Stimulated activated CD8-positive, alpha-beta memory T cell treated with anti-CD3 and anti-CD28 coated beads, Interleukin-15, amount 100 ng/mL, for 48 hours (primary cell): ENCODE data around the gene GPRC5A.
A peak's percentile ranks its signal among the peaks of the same experiment; 100 is the strongest.

Source experiments
- DNase-seq, 2 donors: peaks; one replicate each; pipeline ENCODE4 v3.0.0-alpha.2; 2020; ENCODE audit warnings: low read depth in 2 of 2

The GPRC5A gene

DNA sequence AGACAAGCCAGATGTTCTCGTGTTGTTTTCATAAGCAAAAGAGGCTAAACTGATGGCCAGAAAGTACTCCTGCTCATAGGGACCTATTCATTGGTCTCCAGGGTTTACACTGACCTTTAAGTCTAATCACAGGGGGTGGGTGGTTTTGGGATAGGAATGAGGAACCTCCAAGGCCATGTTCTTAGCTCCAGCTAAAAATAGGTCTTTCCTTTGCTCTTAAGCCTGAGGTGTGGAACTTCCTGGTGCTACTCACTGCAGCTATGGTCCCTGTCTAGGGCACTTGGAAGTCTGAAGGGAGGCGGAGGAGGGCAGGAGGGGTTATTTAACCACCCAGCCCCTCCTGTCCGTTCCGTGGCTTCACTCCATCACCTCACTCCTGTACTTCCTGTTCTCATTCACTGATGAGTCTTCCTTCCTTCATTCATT is 18.6 kb downstream of the GPRC5A start:
- DNase-seq: no peak

DNA sequence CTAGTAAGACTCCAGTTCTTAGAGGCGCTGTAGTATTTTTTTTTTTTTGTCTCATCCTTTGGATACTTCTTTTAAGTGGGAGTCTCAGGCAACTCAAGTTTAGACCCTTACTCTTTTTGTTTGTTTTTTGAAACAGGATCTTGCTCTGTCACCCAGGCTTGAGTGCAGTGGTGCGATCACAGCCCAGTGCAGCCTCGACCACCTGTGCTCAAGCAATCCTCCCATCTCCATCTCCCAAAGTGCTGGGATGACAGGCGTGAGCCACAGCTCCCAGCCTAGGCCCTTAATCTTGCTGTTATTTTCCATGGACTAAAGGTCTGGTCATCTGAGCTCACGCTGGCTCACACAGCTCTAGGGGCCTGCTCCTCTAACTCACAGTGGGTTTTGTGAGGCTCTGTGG is 21.3 kb downstream of the GPRC5A start:
- DNase-seq: no peak

DNA sequence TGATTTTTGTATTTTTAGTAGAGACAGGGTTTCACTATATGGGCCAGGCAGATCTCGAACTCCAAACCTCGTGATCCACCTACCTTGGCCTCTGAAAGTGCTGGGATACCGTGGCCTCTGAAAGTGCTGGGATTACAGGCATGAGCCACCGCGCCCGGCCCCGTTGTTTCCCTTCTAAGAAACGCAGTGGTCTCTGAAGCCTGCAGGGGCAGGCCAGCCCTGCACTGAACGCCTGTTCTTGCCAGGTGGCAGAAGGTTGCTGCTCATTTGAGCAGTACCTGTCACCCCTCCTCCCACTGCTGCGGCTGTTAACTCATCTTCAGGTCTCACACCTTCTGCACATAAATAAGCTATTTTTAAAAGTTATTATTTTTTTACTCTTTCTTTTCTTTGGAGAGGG is 24.3 kb downstream of the GPRC5A start:
- no peak for DNase-seq

DNA sequence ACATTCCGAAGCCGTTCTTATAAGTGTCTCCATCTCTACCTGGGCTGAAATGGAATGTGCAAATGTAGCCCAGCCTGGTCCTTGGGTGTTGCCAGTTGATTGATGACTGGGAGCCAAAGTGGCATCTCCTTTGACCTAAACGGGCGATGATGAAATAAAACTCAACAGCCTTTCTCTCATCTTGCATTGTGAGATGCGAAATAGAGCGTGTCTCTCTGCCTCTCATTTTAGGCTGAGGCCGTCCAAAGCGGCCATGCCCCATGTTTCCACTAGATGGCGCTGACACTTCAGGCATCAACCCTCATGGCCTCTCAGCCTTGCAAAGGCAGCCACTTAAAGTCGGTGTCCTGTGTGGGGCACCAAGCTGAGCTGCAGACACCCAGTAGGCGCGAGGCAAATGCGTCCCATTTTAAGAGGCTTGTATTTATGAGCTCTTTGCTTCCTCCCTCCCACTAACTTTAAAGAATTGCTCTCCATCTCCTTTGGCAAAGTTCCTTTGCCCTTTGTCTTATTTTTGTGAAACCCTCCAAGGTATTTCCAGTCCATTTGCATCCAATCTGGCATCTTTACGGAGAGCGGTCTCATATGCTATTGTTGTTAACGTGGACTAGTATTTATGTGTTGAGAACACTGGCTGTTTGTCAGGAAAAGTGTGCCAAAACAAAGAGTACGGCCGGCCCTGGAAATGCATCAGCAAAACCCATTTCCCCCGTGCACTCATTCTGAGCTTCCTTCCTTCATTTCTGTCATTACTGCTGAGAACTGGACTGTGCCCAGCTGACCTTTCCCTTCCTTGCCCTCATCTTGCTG is 25.0 kb downstream of the GPRC5A start:
- DNase-seq: peak; percentile 58 to 67

DNA sequence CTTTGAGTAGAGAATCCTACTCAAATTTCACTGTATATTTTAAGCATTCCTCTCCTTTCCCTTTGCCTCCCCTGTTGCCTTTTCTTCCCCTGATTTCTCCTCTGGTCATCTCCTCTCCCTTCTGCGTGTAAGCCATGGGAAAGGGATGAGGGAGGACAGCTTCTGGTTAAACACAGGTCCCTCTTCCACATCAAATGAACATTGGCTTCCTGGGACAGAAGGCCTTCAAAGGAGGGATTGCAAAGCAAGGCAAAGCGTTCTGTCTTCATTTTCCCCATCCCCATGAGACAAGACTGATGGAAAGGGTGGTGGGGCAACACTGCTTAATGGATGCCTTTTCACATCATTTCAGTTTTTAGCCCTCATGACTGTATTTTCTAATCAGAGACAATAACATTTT is 26.2 kb downstream of the GPRC5A start:
- no peak for DNase-seq

DNA sequence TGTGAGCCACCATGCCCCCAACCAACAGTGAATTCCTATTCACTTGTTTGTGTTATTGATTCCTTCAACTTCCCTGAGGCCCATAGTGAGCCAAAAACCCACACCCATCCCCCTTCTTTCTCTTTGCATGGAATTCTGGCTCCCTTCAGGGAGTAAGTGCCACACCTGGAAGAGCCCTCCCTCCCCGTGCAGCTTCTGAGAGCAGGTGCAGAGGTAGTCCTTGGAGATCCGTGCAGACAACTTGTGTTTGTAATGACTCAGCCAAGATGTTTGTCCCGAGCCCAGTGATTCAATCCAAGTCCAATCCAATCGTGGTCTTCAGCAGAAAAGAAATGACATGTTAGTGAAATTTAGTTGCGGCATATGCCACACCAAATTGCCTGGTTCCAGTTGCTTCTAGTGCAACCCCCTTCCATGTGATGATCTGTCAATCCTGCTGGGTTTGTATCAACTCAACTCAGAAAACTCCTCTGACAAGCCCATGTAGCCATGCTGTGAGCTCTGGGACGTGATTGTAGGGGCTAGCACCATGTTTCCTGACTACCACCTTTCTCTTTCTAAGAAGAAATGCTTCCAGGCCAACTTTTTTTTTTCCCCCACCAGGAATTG is 27.5 kb downstream of the GPRC5A start:
- DNase-seq: no peak

DNA sequence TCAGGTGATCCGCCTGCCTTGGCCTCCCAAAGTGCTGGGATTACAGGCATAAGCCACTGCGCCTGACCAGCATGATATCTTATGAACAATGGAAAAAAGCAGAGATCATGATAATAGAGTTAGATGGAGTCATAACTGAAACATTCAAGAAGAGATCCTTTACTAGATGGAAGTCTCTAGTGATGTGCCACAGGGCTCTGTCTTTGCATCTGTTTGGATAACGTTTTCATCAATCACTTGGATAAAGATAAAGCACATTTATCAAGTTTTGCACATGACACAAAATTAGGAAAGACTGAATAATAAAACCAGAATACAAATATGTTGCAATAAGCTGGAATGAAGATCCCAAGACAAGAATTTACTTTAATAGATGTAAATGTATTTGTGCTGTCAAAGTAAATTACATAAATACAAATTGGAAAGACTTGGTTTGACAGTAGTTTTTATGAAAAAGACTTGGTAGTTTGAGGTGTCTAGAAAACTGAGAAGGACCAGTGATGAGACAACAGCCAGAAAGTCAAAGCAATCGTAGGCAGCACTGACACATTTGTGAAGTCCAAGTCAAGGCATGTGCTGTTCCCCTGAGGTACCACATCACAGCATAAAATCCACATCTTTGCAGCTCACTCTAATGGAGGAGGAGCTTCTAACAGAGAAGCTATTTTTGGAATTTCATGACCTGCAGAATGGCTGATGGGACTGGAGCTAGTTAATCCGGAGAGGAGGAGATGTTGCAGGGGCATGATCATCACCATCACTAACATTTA is 28.5 kb downstream of the GPRC5A start:
- no peak for DNase-seq

DNA sequence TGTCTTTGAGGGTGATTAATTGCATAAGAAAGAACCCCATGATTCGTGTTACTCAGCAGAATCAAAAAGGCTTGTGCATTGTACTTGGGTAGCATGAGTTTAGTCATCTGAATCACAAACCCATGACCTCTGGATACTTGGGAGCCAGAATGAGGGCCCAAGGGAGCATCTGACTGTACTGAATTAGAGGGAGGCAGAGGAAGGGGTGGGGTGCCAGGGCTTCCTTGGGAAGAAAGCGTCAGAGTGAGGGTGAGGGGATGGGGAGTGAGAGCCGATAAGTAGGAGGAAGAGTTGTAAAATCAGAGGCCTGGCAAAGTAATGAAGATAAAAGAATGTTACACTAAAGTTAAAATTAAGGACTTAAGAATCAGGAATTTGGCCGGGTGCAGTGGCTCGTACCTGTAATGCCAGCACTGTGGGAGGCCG is 30.8 kb downstream of the GPRC5A start:
- no peak for DNase-seq

DNA sequence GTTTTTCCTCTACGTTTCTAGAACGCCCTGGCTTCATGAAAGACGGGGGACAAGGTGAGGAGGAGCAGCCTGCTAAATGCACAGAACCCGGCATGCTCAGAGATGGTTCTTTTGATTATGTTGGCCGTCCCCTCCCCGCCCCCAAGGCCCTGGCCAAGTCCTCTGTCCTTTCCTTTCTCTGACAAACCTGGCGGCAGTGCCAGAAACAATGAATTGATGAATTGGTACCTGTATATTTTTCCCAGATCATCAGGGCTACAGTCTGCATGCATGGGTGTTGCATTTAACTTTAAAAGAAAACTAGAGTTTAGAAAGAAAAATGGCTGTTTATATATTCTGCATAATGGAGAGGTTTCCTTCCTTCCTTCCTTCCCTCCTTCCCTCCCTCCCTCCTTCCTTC is 31.6 kb downstream of the GPRC5A start:
- DNase-seq: no peak

DNA sequence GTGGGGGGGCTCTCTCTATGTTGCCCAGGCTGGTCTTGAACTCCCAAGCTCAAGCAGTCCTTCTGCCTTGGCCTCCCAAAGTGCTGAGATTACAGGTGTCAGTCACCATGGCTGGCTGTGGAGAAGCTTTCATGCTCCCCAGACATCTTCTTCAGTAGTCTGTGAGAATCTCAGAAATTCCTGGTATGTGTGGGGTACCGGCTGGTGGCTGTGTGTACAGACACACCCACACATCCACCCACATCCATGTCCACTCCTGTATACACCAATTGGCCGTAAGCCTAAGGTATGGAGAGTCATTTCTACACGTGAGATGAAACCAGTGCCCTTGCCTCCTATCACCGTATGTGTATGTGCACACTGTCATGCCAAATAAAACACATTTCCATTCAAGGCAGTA is 32.8 kb downstream of the GPRC5A start:
- no peak for DNase-seq

DNA sequence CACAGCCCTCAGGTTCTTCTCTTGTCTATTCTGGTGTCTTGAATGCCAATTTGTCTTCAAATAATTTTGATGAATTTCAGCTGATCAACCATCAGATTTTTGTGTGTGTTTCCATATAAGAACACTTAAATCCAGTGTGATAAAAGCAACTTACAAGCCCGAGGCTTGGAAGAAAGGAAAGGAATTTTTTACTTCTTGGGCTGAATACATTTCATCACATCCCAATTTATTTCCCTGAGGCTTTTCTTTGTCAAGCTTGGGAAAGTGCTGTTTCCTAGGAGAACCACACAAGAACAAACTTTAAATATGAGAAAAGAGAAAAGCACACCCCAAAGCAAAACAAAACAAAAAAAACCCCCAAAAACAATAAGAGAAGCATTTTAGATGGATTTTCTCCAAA is 34.0 kb downstream of the GPRC5A start:
- DNase-seq: no peak

DNA sequence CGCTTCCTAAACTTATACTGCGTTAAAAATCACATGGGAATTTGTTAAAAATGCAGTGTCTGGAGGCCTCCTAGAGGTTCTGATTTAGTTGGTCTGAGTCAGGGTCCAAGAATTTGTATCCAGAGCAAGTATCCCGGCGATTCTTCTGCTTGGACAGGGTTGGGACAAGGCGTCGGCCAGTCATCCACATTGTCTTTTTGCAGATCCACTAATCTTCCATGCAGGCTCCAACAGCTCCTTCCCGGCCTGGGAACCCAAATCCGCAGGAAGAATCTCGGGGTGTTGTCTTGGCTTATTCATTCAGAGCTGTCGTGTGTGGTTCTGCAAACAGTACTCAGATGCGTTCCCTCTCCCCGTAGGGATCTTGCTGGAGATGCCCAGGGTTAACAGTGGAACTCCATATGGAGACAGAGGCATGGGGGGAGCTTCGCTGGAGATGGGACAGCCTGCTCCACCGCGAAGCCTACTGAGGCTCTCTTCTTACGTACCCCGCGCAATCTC is 35.3 kb downstream of the GPRC5A start:
- DNase-seq: no peak

DNA sequence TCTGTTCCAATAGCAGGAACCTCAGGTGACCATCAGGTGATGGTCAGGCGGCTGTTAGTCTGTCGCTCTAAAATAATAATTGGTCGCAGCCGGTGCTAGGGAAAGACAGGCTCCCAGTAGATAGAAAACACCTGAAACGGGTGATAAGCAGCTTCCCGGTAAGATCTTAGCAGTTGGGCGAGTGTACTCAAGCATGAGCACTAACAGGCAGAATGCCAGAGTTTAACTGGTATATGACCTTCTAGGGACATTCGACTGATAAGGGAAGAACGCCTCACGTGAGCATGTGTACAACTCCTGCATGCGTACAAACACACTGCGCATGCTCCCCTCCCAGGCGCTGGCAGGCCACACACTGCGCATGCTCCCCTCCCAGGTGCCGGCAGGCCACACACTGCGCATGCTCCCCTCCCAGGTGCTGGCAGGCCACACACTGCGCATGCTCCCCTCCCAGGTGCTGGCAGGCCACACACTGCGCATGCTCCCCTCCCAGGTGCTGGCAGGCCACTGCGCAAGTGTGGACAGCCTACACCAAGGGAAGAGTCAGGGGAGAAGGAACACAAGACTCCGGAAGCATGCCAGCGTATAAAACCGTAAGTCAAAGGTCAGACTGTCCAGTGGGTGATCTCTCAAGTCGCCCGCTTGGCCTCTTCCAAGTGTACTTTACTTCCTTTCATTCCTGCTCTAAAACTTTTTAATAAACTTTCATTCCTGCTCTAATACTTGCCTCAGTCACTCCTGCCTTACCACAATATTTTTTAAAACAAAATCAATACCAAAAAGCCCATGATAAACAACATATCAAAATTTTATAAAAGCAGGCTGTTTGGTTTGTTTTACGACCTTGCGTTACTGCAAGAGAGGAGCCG is 36.1 kb downstream of the GPRC5A start:
- DNase-seq: peak in 1 of 2 donors; percentile 3

DNA sequence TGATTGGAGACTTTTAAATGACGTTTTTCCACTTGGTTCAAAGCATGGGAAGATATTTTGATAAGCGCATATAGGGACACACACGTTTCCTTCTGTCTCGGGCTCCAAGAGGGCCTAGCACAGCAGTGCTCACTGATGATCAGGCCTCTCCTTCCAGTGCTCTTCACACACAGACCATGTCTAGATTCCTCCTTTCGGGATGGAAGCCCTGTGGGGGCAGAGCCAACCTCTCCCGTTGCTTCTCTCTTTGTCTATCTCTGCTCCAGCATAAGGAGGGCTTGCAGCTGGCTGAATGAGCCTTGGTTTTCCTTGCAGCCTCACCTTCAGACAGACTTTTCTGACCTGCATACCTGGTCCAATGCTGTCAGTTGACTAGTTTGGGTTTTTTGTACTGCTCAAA is 38.3 kb downstream of the GPRC5A start:
- no peak for DNase-seq

DNA sequence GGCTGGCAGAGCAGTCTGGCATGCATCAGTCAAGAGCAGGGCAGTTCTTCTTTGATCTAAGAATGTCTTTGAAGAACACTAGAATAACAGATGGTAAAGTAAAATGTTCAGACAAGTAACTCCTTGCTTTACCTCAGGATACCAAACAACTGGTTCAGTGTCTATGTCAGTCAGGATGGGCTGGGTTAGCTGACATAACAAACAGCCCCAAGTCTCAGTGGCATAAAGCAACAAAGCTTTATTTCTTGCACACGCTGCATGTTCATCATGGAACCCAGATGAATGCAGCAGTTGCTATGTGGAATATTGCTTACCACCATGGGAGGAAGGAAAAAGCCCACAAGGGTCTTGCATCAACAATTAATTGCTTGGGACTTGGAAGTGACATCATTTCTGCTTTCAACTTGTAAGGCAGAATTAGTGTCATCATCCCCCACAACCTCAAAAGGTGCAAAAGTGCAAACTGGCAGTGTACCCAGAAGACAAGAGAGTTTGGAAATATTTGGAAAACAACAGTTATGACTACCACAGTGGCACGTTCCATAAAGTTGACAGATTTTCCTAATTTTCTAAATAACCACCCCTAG is 39.4 kb downstream of the GPRC5A start:
- DNase-seq: no peak

DNA sequence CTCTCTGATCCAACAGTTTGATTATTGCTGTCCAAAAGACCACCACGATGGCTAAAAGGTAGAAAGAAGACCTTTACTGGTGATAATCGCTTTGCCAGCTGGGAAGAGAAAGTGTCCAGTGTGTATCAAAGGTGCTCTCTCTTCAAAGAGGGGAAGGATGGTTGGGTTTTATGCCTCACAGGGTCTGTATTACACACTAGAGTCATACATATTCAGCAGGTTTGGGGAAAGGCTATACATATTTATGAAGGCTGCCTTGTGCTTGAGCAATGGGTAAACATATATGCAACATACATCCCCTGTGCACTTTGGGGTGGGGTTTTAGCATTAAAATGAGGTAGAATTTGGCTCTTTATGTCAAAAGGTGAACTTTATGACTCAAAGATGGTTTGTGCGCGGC is 42.4 kb downstream of the GPRC5A start:
- DNase-seq: no peak

DNA sequence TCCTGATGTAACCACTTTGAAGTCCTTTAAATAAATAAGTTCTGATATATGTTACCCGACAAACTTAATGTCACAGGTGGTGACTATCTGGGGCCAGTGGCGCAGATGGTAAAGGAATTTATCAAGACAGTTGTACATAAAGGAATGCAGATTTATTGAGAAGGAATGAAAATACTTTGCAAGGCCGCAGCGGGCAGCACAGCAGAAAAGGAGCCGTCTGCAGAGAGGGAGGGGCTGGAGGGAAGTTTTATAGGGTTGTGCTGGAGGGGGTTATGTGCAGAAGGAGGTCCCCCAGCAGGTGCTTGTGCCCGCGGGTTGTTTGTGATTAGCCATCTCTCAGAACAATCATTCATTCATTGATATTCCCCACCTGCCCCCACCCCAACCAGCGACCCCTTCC is 43.2 kb downstream of the GPRC5A start:
- DNase-seq: no peak

DNA sequence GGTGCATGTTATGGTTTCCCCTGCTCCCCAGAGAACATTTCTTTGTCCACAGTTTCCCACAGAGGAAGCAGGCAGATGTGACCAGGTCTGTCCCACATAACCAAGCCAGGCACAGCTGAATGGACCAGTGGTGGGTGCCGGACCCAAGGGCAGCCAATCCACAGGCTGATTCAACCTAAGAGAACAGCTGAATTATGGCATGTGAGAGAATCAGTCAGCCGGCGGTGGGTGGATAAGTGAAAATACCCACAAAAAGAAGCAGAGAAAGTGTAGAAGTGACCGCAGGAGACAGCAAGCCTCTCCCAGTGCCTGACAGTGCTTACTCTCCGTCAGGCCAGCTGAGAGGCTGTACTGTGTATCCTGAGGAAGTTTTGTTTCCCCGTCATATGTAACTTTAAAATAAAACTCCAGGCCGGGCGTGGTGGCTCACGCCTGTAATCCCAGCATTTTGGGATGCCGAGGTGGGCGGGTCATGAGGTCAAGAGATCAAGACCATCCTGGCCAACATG is 45.7 kb downstream of the GPRC5A start:
- no peak for DNase-seq

DNA sequence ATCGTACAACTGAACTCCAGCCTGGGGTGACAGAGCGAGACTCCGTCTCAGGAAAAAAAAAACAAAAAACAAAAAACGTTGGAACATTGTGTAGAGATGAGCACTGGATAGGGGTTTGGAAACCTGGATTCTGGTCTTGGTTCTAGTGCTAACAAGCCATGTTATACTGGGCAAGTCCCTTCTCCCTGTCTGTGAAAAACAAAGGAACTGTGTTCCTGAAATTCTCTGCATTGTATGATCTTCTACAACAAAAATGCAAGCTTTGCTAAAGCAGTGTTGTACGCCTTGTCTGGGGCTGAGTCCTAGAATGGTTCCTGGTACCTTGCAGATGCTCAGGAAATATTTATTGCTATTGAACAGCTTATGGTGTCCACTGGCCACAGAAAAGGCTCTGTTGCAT is 47.2 kb downstream of the GPRC5A start:
- DNase-seq: no peak

DNA sequence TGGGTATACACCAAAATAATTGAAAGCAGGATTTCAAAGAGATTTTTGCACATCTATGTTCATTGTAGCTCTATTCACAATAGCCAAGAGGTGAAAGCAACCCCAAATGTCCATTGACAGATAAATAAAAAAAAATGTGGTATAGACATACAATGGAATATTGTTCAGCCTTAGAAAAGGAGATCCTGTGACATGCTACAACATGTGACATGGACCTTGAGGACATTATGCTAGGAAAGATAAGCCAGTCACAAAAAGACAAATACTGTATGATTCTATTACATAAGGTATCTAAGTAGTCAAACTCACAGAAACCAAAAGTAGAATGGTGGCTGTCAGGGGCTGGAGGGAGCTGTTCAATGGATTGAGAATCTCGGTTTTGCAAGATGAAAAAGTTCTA is 48.5 kb downstream of the GPRC5A start:
- no peak for DNase-seq
